Sciatic nerve (tissue), 2 donors: ENCODE data around the gene CYP2A6. TPM values are rescaled to one million over a fixed set of nuclear protein-coding genes. Genes with fewer than 3 reads are reported as not detected.

ENCODE experiments used
- ATAC-seq: fragments of 200-7000 bp; cut with Tn5 transposase; one replicate; pipeline ENCODE4 v1.9.1; 2020; ENCODE audit warnings: mild to moderate bottlenecking, moderate library complexity
- DNase-seq: peaks from one replicate; pipeline ENCODE4 v3.0.0-alpha.2; 2020; ENCODE audit warnings: low spot score
- intact Hi-C: fragments of 100-400 bp; cut with DNase I; formaldehyde crosslinking; loops from one replicate; pipeline ENCODE4 v1.14.2; 2022
- total RNA-seq: library from RNA; stranded (reverse); fragmentation: NEBNext Ultra II Directional; extraction: Animal tissue kit (Norgen Biotek cat#: 25700); gene quantifications from one replicate; pipeline ENCODE4 v1.2.1, GENCODE V29; 2021
- donor health status: DM: no; HTN: no; CAD: no.
- donor health status: DM: no; HTN: no; CAD: no.

Gene CYP2A6
- total RNA-seq, 1 donor from 2014 or later: not detected

- DNase-seq (no peak), ATAC-seq (peak; percentile 37)
- intact Hi-C loops: no loop called here
Observed at GRCh38 chr19:40797963-40798682, 52.1 kb downstream of the CYP2A6 start.

DNA sequence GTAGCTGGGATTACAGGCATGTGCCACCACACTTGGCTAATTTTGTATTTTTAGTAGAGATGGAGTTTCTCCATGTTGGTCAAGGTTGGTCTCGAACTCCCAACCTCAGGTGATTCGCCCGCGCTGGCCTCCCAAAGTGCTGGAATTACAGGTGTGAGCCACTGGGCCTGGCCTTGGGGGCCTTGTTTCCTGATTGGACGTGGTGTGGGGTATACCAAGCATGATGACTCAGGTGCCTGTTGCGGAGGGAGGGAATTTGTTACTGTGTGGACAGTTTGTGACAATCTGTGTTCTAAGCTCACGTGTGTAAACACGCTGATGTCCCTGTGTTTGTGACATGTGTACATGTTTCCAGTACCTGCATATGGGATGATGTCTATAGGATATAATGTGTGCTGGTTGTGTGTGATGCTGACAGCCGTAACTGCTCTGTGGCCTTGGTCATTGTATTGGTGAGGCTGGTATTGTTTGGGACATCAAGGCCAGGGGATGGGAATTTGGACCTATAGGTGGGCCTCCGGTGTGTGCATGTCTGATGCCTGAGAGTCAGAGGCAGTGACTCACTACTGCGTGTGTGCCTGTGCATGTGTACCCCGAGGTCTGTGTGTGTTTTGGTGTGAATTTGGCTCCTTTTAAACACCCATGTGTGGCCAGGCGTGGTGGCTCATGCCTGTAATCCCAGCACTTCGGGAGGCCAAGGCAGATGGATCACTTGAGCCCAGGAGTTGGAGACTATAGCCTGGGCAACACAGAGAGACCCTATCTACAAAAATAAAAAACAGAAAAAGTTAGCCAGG is 52.9 kb downstream of the CYP2A6 start:
- intact Hi-C loops: no loop called here
- DNase-seq: no peak
- ATAC-seq: no peak

Other genes starting within 250 kb of the CYP2A6 start
- gene LTBP4, start 249.1 kb downstream of the CYP2A6 start, total RNA-seq: 1,227 TPM
- 123 TPM for gene NUMBL, start 159.8 kb downstream of the CYP2A6 start, total RNA-seq
- gene COQ8B, start 133.6 kb downstream of the CYP2A6 start, total RNA-seq: 45.4 TPM
- 26.2 TPM for gene ITPKC, start 133.3 kb downstream of the CYP2A6 start, total RNA-seq
- gene ACTMAP, start 100.0 kb downstream of the CYP2A6 start, total RNA-seq: 6.1 TPM
- 58.3 TPM for gene SNRPA, start 99.2 kb downstream of the CYP2A6 start, total RNA-seq
- 173 TPM for gene MIA, start 74.9 kb downstream of the CYP2A6 start, total RNA-seq
- gene RAB4B, start 72.2 kb downstream of the CYP2A6 start, total RNA-seq: 29.5 TPM
- 109 TPM for gene EGLN2, start 51.3 kb downstream of the CYP2A6 start, total RNA-seq
- not detected for gene CYP2A7, start 31.8 kb upstream of the CYP2A6 start, total RNA-seq
- not detected for gene CYP2B6, start 140.8 kb upstream of the CYP2A6 start, total RNA-seq
- not detected for gene CYP2A13, start 238.0 kb upstream of the CYP2A6 start, total RNA-seq